ENCODE data around the gene SLC25A13.

The SLC25A13 gene

DNA sequence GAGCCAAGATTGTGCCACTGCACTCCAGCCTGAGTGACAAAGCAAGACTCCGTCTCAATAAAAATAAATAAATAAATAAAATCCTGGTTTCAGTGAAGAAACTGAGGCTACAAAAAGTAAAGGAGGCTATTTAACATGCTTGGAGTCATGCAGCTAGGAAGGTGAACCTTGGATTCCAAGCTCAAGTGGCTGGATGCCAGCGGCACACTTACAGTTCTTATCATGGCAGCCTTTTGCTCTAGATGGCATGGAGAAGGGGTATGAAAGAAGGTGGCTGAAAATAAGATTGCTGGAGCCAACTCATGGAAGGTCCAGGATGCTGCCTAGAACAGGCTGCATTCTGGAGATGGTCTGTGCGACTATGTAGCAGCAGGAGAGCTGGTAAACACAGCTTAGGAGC is 170.0 kb downstream of the SLC25A13 start:
- no peak for DNase-seq

DNA sequence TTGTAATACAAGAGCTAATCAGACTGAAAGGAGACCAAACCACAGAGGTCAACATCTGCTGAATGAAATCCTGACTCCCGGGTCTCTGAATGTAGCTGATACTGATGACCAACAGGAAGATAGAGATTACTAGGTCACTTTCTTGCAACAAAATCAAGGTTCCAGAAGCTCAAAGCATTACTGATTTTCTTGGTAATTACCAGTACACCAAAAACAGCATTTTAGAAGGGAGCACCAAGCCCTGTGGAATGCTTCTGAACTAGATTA is 177.7 kb downstream of the SLC25A13 start:
- DNase-seq = no peak

DNA sequence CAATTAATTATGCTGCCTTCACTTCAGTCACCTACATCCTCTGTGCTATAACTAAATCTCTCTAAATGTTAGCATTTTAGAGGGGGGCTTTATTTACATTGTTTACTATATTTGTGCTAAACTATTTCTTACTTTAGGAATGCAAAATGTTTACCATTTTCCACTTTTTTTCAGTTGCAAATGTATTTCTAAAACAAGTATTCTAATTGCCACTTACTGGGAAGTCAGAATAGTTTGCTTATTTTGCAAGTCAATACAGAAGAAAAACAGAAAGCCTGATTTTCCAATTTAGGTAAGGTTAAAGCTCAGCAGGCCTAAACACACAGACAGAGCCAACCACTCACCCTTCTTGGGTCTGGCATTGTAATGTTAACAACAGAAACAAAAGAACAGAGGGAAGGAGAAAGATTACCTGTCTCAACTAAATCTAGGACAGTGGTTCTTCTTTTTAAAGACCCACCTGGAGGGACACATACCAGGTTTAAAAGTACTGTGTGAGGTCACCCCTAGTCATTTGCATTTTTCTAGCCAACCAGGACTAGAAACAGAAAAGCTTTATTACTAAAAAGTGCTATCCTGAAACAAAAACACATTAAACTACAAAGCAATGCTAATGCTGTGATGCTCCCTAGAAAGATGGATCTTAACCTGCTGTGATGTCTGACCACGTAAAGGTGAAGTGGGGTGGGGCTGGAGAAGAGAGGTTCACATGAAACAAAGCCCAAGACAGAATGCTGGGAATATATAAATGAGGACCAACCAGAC is 178.2 kb downstream of the SLC25A13 start:
- DNase-seq = no peak

DNA sequence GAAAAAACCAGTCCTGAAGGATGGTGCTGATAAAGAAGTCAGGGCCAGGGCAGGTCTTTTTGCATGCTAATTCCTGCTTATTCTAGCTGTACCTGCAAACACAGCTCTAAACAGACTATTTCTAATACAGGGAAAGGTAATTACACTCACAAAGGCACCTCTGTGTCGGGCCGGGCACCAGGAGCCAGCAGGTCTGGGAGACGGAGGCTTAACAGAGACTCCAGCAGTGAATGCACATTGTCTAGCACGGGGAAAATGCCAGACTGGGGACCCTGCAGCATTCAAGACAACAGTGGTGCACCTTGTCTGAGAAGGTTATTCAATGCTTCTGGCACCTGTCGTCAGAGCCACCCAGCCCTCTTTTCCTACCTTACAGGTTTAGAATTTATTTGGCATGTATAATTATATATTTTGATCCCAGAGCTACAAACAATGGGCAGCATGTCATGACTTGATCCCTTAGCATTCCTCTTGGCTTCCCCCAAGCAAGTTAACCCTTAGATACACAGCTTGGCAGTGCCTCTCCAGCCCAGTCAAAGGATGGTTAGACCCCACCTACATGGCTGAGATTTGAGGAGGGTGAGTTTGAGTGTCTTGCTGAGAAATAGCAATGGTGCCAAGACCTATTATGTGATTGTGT is 185.2 kb downstream of the SLC25A13 start:
- DNase-seq = no peak

DNA sequence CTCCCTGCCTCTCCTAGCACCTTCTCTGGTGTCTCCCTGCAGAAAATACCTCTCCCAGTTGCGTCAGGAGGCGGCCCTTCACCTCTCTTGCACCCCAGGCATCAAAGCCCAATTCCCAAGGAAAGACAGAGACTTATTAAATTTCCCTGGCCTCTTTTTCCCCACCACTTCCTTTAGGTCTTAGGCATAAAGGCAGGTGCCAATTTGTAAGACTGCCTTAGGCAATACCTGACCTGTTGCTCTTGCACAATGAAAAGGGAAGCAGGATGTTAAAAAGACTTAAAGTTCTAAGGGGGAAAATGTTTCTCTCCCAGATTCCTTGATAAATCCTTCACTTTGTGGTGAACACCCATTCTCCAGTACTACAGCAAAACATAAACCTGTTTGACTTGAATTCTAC is 186.7 kb downstream of the SLC25A13 start:
- DNase-seq = no peak

DNA sequence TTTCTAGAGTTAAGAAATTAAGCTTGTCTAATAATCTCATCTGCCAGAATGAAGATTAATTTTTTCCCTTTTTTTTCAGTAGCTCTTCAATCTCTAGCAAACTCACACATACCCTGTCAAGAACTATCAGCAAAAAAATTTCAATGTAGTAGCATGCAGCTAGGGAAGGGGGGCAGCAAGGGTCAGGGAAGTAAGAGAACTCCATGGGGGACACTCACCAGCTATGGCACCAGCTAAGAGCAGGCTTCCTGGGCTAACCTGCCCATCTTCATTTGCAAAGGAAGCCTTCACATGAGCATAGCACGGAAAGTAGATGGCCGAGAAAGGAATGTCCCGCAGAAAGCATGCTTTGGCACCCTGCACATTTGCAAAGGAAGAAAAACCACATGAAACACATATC is 190.4 kb downstream of the SLC25A13 start:
- no peak for DNase-seq

DNA sequence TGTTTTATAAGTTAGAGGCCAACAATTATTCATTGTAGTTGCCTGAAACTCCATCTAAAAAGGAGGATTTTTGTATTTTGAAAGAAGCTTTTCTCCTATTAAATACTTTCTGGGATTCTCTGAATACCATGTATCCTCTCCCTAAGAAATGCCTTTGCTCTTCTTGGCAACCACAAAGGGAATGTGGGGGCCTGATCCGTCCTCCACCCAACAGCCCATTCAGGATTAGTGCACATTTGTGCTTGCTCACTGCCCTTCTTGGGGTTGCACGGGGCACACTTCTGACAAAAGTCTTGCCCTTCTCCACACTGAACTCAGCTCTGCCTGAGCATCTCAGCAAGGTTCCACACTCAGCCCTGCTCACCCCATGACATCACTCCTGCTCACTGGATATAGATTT is 194.2 kb downstream of the SLC25A13 start:
- DNase-seq = no peak

DNA sequence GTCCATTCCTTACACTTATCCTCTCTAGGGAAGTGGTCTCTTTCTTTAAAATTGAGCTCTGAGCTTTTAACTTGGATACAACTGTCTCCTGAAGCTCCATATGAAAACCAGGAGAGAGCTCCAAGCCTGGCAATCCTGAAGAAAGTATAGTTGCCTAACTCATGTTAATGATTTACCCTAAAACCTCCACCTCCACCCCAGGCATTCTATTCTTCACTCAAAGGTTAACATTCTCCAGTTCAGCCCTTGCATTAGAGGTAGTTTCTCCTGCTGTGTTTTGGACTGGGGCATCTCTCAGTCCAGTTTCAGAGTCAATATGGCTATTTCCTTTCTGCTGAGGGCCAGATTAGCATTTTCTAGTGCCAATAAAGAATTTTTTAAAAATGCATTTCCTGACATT is 195.5 kb downstream of the SLC25A13 start:
- no peak for DNase-seq

DNA sequence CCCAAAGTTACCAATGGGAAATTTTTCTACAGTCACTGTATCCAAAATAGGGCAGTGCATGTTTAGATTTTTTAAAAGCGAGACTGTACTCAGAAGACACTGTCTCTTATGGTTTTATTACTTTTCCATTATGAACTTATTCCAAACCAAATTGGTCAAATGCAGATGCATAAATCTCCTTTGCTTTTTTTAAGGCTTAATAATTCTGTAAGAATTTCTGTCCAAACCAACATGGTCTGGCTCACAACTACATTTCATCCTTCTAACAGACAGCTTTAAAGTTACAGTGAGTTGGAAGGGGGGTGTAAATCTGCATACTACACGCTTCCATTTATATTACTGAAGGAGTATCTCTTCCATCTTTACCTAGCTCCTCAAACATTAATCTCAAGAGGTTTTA is 199.2 kb downstream of the SLC25A13 start:
- DNase-seq = no peak

DNA sequence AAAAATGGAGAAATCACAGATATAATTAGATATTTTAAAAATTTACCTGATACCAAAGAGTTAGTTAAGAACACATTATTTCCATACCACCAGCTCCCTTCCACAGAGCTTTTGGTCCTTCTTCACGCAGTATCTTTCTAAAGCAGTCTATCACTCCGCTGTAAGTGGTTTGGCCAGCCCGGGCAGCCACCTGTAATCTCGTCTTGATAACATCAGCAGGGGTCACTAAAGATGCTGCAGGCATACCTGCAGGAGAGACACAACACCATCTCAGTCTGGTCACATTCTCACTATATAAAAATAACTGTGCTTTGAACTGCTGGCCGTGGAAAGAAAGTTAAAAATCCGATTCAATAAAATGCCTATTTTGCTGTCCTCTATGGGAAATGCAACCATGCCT is 200.1 kb downstream of the SLC25A13 start:
- DNase-seq = no peak

DNA sequence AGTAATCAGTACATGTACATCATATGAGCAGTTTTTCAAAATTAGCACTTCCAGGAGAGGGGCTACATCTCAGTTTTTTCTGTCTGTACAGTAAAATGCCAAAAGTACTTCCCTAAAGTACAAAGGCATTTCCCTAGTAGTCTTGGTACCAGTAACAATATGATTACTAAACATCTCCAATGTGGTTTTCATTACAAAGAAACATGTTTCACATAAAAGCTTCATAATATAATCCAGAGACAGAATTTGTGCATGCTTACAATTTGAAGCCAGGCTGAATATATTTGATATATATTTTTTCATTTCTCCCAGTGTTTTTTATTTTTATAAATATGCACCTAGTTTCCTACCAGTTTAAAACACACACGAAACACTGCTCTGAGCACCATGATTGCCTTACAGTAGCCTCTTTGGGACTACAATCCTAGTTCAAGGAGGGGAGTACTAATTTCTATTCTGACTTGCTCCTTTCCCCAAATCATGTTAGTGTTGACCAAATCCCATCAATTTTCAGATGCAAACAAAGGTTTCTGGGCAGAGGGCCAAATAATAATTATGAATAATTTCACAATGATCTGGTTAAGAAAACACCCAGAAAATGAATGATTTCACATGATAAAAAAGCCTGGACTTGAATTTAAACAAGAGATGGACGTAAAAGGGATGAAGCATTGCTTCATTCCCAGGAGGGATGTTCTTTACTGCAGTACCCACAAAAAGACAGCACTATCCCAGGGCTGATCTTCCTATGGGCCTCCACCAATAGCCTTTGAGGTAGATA is 201.3 kb downstream of the SLC25A13 start:
- no peak for DNase-seq

DNA sequence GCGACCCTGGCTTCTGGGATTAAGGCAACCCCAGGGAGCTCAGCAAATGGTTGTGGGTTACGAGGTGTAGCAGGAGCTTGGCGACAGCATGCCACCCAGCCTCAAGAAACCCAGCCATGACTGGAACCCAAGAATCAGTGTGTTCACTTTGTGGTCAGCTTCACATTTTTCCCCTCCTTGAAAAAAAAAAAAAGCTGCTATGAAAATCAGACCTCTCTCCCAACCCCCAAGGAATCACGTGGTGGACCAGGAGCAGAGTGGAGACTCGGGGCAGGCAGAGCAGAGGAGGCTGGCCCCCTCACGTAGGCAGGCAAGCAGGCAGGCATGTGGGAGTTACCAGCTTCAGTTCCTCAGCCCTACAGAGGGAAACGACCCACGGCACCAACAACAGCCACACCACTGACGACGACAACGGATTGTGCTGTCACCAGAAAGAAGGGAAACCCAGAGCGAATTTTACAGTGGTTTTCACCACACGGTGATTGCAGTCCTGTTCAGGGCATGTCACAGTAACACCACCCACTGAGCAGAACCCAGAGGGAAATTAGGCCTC is 203.4 kb downstream of the SLC25A13 start:
- no peak for DNase-seq

DNA sequence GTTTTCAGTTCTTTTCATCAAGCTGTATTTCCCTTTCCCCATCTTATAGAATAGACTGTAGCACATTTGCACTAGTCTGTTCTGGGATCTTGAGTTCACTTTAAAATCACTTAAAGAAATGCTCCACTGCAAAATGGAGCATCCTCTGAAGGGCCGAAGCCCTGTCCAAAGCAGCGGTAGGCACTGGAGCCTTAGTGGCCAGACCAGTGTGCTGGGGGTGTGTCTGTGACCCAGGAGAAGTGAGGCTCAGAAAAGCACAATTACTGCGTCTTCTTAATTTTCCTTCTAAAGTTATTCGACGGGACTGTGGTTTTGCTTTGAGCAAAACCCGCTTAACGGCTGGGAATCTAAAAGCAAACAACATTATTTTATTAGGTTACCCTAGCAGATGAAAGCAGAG is 205.7 kb downstream of the SLC25A13 start:
- no peak for DNase-seq

DNA sequence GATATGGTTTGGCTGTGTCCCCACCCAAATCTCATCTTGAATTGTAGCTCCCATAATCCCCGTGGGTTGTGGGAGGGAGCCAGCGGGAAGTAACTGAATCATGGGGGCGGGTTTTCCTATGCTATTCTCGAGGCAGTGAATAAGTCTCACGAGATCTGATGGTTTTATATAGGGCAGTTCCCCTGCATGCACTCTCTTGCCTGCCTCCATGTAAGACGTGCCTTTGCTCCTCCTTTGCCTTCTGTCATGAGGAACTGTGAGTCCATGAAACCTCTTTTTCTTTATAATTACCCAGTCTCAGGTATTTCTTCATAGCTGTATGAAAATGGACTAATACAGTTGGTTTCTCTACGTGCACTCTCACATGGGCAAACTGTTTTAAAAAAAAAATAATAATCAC is 207.7 kb downstream of the SLC25A13 start:
- DNase-seq = no peak

DNA sequence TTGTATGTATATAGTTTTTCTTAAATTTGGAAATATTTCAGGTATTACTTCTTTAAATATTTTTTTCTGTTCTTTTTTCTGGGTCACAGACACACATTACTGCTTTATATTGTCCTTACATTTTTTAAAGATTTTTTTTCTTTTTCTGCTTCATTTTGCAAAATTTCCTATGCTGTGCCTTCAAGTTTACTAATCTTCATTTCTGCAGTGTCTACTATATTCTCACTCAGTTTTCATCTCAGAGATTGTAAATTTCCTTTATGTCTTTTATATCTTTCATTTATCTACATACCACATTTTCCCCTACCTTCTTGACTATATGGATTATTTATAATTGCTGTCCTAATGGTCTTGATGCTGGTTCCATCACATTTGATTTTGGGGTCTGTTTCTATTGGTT is 210.5 kb downstream of the SLC25A13 start:
- no peak for DNase-seq

DNA sequence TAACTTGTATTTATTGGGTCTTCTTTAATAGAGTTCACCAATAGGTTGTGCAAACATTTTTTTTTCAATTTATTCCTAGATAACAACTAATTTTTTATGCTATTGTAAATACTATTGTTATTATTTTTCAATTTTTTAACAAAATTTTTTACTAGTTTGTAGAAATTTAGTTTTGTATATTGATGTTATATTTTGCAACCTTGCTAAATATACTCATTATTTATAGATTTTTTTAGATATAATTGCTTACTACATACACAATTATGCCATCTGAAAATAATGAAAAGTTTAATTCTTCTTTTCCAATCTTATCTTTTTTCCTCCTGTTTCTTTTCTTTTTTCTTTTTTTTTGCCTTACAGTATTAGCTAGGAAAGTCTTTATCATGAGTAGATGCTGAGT is 216.9 kb downstream of the SLC25A13 start:
- no peak for DNase-seq

DNA sequence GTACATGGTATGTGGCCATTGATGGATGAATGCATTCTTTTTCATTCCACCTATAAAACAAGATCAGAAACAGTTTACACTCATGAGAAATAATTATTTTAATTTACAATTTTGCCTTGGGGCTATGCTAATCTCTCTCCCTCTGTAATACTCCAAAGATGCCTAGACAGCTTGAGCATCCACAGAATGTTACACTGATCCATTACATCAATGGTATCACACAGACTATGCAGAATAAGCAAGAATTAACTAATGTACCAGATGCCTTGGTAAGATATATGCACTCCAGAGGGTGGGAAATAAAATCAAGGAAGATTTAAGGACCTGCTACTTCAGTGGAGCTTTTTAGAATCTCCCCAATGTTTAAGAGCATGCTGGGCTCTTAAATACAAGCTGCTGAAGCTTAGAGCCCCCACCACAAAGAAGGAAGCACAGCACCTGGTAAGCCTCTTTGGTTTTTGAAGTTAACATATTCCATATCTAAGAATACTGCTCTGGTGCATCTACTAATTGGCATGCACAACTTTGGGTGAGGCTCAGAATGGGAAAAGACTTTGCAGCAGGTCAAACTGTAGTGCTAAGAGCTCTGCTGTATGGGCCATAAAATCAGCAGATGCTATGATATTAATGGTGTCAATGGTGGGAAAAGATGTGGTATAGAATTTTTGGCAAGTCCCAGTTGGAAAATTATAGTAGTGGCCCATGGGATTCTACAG is 219.6 kb downstream of the SLC25A13 start:
- no peak for DNase-seq

DNA sequence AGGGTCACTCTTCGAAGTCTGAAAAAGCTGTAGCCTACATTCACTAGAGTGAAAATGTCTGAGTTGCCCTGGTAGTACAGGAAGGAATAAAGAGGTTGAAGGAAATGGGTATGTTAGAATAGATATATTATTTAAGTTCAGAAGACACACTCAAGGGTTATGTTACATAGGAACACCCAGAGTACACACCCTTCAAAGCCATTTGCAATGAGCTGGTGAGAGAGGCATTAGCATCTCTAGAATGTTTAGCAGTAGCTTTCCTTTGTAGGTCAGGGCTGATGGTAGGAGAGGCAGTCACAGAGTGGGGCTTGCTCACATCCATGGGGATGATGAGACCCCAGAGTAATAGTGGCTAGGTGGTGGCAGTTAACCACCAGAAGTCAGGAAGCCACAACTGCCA is 221.2 kb downstream of the SLC25A13 start:
- no peak for DNase-seq

DNA sequence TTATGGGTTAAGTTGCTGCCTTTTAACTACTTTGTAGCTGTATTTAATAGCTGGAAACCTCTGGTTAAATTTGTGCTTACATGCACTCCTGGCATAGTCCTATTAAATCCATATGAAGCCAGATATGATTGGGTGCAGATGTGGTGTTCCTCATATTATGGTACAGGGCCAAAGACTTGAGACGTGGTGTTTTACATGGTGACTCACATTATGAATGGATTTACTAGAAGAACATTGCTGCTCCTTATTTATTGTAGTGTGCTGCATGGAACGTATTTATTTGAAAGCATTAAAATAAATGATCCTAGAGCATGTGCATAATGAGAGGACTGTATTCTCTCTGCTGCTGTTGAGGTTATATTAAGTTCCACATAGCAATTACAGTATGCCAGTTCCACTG is 224.1 kb downstream of the SLC25A13 start:
- DNase-seq = no peak

DNA sequence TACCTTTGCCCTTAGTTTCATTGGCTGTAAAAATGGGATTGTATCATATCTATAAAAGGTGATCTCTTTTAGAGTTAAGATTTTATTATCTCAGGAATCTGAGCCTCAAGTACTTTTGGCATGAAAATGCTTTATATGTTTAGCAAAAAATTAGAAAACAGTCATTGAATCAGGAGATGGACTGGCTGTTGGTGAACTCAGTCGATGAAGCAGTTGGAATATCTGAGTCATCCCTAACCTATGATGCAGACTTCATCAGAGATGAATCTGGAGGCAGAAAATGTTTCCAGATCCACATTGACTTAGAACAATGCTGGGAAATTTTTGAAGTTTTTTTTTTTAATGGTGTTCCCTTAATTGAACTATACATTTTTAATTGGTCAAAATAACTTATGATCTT is 228.5 kb downstream of the SLC25A13 start:
- no peak for DNase-seq

DNA sequence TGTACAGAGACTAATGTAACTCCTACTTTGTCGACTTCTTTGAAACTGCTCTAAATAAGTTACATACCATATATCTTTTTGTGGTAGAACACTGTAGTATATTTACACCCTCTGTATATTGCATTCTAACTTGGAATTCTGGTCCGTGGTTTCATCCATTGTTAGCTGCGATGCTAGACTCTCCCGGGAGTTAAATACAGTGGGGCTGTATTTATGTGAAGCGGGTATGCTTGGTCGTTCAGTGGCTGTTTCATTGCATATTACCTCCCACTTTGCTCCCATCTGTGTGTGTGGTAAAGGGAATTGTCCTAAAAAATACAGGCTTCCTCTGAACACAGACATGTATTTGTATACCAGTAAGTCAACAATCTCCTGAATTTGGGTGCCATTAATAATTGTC is 231.1 kb downstream of the SLC25A13 start:
- no peak for DNase-seq

DNA sequence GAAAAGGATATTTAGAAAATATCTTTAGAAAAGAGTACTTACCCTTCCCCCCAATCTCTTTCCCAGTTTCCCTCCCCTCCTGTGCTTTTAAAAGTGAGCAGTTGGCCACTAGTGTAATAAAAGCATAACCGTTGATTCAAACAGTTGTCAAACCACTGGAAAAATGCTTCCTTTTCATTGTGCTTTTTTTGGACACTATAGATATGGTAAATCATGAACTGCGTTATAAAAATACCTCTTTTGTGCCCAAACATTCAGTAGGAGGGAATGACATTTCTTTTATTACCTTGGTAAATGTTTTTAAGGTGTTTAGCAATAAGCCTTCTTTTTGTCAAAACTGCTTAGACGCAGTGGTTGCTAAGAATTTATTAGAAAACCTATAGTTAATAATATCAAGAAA is 232.4 kb downstream of the SLC25A13 start:
- DNase-seq = no peak

DNA sequence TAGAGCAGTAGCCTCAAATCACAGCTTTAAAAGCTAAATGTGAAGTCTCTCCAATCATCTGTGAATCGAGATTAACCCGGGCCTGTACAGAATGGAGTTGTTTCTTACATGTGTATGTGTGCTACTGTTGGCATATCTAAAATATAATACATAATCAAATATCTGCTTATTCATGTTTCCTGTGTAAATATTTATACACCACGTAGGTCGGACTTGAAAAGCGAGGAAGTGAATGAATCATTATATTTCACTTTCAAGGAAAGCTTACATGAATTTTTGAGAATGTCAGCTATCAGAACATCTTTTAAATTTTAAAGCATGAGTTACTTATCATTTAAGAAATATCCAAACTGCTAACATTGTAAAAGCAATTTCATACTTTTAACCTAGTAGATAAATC is 233.3 kb downstream of the SLC25A13 start:
- DNase-seq = no peak

Data from activated CD4-positive, alpha-beta T cell treated with anti-CD3 and anti-CD28 coated beads, Interleukin-2, amount 50 U/mL, for 4 hours (primary cell).